Measurements from ENCODE around the gene GTPBP6. TPM values are rescaled to one million over a fixed set of nuclear protein-coding genes. Genes with fewer than 3 reads are reported as not detected.

The GTPBP6 gene
- total RNA-seq, 1 donor from 2014 or later, result 49.5 TPM

GRCh38 chrX:316351-317325, 2.0 kb downstream of the GTPBP6 start:
- no peaks in the 10 kb centered on the region for H3K36me3 ChIP-seq (ENCODE audit: control insufficient read depth, insufficient read depth, low read length)
- no peak for DNase-seq (ENCODE audit: low read depth)
- H3K4me3 ChIP-seq (ENCODE audit: low read depth, low read length), result no peak overlapping the region

GRCh38 chrX:314781-315595, 3.6 kb downstream of the GTPBP6 start:
- H3K27me3 ChIP-seq (ENCODE audit: control insufficient read depth, insufficient read depth, low read length), result no peaks in the 10 kb centered on the region
- TF ChIP-seq CTCF (IDR thresholded peaks at IDR 0.05; ENCODE audit: insufficient read depth, low read length, poor library complexity, severe bottlenecking), result no peak
- H3K4me3 ChIP-seq (ENCODE audit: low read depth, low read length), result no peak overlapping the region
- no peak for DNase-seq (ENCODE audit: low read depth)
- H3K36me3 ChIP-seq (ENCODE audit: control insufficient read depth, insufficient read depth, low read length), result no peaks in the 10 kb centered on the region

More at GRCh38 chrX:316351-317325, 2.0 kb downstream of the GTPBP6 start:
- TF ChIP-seq CTCF (IDR thresholded peaks at IDR 0.05; ENCODE audit: insufficient read depth, low read length, poor library complexity, severe bottlenecking), result no peak
- H3K27me3 ChIP-seq (ENCODE audit: control insufficient read depth, insufficient read depth, low read length), result no peaks in the 10 kb centered on the region

- Histone ChIP-seq H3K27me3 (ENCODE audit: control insufficient read depth, insufficient read depth, low read length) (no peaks in the 10 kb centered on the region), H3K4me3 (ENCODE audit: low read depth, low read length) (no peak overlapping the region), H3K36me3 (ENCODE audit: control insufficient read depth, insufficient read depth, low read length) (no peaks in the 10 kb centered on the region)
- no peak for DNase-seq (ENCODE audit: low read depth)
- no peak for TF ChIP-seq CTCF (IDR thresholded peaks at IDR 0.05; ENCODE audit: insufficient read depth, low read length, poor library complexity, severe bottlenecking)
Measured at GRCh38 chrX:314049-314448, 4.5 kb downstream of the GTPBP6 start.

- Histone ChIP-seq H3K27me3 (ENCODE audit: control insufficient read depth, insufficient read depth, low read length) (no peaks in the 10 kb centered on the region), H3K36me3 (ENCODE audit: control insufficient read depth, insufficient read depth, low read length) (no peaks in the 10 kb centered on the region), H3K4me3 (ENCODE audit: low read depth, low read length) (no peak overlapping the region)
- TF ChIP-seq CTCF (IDR thresholded peaks at IDR 0.05; ENCODE audit: insufficient read depth, low read length, poor library complexity, severe bottlenecking), result no peak
- DNase-seq (ENCODE audit: low read depth), result no peak
Measured at GRCh38 chrX:313546-313945, 5.0 kb downstream of the GTPBP6 start.

- H3K36me3 ChIP-seq (ENCODE audit: control insufficient read depth, insufficient read depth, low read length), result no peaks in the 10 kb centered on the region
- DNase-seq (ENCODE audit: low read depth), result no peak
- TF ChIP-seq CTCF (IDR thresholded peaks at IDR 0.05; ENCODE audit: insufficient read depth, low read length, poor library complexity, severe bottlenecking), result no peak
- H3K4me3 ChIP-seq (ENCODE audit: low read depth, low read length), result no peak overlapping the region
- no peaks in the 10 kb centered on the region for H3K27me3 ChIP-seq (ENCODE audit: control insufficient read depth, insufficient read depth, low read length)
Measured at GRCh38 chrX:312621-313331, 5.8 kb downstream of the GTPBP6 start.
